ENCODE data around the gene CACNB4.
A peak's percentile ranks its signal among the peaks of the same experiment; 100 is the strongest.
"Not testable (repeated sequence)": the region's sequence is repeated elsewhere in the genome, so short reads cannot be mapped to it uniquely, and the experiment has no call there.

Gene CACNB4

DNA sequence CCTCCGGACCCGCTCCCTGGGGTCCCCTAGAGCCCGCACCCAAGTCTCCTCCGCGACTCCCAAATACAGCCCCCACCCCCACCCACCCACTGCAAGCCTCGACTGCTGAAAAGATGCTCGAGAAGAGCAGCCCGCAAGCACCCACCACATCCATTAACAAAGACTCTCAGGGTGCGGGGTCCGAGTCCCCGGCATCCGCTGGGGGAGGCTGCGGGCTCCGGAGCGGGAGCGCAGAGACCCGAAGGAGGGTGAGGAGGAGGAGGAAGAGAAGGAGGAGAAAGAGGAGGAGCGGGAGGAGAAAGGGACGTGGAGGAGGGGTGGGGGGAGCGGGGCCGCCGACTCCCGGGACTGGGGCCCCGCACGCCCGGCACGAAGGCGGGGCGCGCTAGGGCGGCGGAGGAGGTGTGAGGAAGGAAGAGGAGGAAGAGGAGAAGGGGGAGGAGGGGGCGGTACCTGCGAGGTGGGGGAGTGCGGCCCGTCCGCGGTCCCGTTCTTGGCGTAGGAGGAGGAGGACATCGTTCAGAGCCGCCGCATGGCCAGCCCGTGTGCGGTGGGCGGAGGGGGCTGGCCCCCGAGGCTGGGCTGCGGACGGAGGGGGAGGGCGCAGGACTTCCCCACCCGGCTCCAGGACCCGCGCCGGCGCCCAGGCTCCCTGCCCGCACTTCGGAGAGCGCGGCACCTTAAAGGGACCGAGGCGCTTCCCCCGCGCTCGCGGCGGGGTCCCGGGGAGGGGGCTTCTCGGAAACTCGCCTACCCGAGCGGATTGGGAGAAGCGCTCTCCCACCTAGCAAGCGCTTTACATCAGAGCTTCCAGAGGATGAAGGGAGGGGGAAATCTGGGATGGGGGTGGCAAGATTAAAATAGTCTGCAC lies at the start of gene CACNB4:
TSS of gene CACNB4 (minus strand) at position 549 of the 871 bp plus-strand sequence.
- DNase-seq: peak; percentile 54

GRCh38 chr2:152134488-152135280 lies 35.8 kb upstream of the CACNB4 start:
- DNase-seq: no peak

DNA sequence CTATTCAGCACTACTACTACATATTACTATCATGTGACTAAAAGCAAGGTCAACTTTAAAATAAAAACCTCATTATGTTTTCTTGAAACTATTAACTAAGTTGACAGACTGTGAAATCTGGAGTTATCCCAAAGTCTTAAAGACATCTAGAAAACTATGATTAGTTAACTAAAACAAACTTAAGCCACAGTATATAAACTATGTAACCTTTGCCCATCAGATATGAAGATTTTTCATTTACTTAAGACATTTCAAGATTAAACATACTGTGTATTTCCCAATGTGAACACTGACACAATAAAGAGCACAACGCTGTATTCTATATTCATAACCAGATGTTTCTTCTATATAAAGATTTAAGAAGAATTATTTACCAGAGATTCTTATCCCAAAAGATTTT lies 33.5 kb upstream of the CACNB4 start:
- no peak for DNase-seq

DNA sequence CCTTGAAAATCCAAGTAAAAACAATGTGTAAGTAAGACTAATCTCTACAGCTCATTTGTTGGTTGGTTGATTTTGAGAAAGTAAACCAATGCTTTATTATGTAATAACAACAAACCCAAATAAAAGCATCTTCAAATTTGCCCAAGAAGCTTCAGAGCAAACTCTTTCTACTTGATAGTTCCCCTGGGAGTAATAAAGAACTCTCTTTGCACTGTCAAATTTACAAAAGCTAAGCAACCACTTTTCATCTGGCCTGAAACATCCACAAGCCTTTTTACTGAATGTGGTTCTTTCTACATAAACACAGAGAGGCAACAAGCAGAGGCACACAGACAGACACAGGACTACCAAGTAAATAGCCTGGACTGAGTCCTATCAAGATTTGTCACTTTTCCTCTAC lies 28.8 kb upstream of the CACNB4 start:
- no peak for DNase-seq

DNA sequence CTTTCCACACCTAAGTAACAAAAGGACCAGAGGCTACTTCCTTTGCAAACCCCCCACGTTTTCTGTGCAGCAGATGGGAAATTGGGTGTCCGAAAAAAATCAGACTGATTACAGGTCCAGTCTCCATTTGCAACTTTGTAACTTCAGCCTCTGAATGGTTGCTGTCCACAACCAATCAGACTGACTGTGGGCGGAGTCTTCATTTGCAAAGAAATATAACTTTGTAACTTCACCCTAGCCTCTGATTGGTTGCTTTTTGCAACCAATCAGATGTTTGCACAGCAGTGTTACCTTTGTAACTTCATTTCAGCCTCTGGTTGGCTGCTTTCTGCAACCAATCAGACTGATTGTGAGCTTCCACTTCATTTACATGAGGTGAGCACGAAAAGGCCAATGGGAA lies 27.8 kb upstream of the CACNB4 start:
- DNase-seq: no peak

DNA sequence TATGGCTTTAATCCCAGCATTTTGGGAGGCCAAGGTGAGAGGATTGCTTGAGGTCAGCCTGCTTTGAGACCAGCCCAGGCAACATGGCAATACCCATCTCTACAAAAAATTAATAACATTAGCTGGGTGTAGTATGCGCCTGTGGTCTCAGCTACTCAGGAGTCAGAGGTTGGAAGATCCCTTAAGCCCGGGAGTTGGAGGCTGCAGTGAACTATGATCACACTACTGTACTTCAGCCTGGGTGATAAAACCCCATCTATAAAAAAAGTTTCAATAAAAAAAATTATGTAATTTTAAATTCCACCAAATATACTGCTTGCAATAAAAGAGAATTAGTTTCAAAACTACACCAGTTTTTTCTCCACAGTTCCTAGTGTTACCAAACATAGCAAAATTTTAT lies 23.3 kb upstream of the CACNB4 start:
- DNase-seq: no peak

GRCh38 chr2:152120430-152120829 lies 21.6 kb upstream of the CACNB4 start:
- DNase-seq: no peak

DNA sequence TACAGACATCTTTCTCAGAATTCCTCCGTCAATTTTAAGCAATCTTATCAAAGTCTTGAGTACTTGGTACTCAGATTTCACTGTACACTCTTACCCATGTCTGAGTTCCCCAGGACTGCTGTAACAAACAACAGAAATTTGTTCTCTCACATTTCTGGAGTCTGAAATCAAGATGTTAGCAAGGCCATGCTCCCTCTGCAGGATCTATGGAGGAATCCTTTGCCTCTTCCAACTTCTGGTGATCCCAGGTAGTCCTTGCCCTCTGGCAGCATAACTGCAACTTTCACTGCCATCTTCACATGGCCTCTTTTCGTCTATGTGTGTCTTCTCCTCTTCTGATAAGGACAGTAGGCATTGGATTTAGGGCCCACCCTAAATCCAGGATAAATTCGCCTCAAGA lies 17.1 kb upstream of the CACNB4 start:
- DNase-seq: no peak

GRCh38 chr2:152114366-152114765 lies 15.5 kb upstream of the CACNB4 start:
- no peak for DNase-seq

- DNase-seq: not testable (repeated sequence)
Measured at GRCh38 chr2:152107140-152107539, 8.3 kb upstream of the CACNB4 start.

DNA sequence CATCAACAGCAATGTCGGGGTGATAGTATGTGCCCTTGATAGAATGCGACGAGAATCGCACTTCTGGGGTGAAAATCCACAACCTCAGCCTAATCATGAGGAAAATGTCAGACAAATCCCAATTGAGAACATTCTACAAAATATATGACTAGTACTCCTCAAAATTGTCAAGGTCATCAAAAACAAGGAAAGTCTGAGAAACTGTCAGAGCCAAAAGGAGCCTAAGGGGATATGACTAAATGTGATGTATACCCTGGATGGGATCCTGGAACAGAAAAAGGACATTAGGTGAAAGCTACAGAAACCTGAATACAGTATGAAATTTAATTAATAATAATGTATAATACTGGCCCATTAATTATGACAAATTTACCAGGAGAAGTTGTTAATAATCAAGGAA lies 7.6 kb upstream of the CACNB4 start:
- DNase-seq: no peak

- DNase-seq: no peak
Measured at GRCh38 chr2:152103271-152103670, 4.4 kb upstream of the CACNB4 start.

DNA sequence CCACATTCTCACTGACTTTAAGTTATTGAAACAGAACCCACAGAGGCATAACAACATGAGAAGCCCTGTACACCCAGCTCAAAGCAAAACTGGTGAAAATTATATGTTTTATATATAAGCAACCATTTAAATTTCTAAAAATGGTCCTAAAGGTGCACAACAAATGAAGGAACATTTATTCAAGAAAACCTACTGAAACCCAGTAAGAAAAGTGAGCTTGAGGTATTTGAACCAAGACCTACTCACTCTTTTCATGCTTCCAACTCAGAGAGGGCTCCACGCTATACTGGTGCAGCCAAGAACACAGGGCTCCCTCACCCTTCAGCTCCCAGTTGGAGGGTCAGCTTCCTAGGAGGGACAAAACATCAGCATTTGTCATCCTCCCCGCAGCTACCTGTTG lies 2.1 kb upstream of the CACNB4 start:
- no peak for DNase-seq

- peak; percentile 36 for DNase-seq
Measured at GRCh38 chr2:152099367-152100050, 665 bp upstream of the CACNB4 start.

GRCh38 chr2:152097801-152098495 lies 896 bp downstream of the CACNB4 start:
- DNase-seq: peak; percentile 44

DNA sequence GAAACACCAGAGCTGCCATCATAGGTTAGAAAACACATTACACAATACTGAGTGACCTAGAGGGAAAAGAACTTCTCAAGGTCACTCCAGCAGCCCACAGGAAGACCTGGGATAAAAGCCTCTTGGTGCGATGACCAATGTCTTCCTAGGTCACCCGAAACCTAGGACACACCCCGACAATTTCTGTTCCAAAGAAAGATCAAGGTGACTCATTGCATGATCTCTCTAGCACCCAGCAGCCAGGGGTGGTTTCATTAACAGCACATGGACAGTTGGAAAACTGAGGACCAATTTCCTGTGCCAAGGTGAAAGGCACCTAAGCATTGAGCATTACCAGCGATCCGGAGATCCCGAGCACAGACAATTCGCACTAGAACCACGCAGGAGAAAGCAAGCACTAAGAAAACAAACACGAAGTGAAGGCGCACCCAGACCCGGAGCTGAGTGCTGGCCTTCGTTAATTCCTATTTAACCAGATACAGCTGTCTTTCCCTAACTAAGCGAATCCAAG lies 1.5 kb downstream of the CACNB4 start:
- peak; percentile 34 for DNase-seq

- DNase-seq: no peak
Measured at GRCh38 chr2:152095146-152095545, 3.7 kb downstream of the CACNB4 start.

- no peak for DNase-seq
Measured at GRCh38 chr2:152094014-152094413, 4.8 kb downstream of the CACNB4 start.

DNA sequence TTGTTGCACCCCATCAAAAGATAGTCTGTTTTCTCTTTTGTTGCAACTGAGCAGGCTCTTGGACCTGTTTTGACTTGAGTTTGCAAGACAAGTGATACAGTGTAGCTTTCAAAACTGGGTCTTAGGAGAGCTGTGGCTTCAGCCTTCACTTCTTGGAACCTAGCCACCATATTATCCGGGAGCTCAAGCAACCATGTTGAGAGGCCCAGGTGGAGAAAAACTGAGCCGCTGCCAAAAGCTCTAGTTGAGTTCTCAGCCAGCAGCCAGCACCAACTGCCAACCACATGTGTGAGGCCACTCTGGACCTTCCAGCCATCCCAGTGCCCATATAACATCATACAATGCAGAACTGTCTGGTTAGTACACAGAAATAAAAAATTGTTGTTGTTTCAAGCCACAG lies 5.4 kb downstream of the CACNB4 start:
- DNase-seq: peak; percentile 46

GRCh38 chr2:152092095-152092494 lies 6.7 kb downstream of the CACNB4 start:
- no peak for DNase-seq

DNA sequence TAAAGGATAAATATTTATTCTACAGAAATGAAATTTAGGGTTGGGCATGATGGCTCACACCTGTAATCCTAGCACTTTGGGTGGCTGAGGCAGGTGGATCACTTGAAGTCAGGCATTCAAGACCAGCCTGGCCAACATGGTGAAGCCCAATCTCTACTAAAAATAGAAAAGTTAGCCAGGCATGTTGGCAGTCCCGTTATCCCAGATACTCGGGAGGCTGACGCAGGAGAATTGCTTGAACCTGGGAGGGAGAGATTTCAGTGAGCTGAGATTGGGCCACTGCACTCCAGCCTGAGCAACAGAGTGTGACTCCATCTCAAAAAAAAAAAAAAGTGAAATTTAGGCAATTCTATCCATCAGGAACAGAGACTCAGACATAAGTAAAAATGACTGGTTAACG lies 8.1 kb downstream of the CACNB4 start:
- not testable (repeated sequence) for DNase-seq

DNA sequence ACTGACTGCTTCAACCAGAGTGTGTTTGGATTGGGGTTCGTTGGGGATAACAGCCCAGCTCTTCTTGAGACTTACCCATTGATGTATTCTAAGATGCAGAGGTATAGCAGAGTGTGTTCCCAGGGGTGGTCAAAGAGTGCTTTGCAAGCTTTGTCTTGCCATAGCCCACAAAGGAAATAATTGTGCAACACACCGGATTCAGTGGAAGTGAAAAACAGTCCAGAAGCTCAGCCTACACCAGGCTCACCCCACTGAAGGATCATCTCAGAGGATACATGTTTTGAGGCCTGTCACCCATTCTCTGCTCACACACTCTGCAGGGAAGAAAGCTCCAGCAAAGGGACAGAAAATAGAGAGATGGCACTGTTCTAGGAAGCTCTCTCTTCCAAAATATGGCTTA lies 9.6 kb downstream of the CACNB4 start:
- no peak for DNase-seq

DNA sequence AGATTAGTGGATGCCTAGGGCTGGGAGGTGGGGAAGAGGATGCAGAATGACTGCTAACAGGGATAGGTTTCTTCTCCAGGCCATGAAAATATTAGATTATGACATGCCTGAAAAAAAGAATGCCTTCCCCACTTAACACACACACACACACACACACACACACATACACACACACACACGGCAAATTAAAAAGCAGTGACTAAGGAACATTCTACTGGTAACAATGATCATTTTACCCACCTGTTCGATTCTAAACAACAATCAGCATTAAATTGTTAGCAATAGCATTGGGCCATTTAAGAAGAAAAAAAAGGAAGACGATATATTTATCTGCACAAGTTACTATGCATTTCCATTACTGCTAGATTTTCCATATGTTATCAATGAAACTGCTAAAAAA lies 10.8 kb downstream of the CACNB4 start:
- no peak for DNase-seq

All from right hindlimb (tissue), 1 donor.